ENCODE data around the gene ALDH3A1.

Gene ALDH3A1

DNA sequence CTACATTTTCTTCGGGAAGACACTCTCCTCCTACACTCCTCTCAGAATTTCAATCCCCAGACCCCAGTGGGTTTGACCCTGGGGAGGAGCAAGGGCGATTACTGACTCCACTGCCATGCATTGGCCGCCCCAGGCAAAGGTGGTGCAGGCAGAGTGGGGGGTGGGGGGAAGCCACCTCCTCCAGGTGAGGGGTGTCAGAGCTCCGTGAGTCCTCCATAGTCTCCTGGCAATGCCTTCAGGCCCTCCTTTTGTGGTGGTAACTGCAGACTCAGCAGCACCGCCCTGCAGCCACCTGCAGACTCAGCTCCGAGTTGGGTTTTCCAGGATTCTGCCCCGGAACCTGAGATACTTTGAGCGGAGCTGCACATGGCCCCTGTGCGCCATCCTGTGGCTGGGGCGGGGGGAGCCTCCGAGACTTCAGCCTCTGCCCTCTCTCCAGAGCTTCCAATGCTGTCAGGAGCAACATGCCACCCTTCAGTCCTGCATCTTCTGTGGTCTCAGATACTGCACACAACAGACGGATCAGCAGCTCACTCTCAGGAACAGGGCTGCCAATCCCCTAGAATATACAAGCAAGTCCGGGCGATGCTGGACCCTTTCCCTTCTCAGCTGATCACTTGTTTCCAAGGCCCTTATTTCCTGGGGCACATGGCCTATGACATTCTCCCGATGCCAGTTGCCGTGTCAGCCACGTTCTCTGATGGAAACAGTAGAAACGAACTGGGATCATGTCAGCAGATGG is 29.3 kb downstream of the ALDH3A1 start:
- no peak for DNase-seq

DNA sequence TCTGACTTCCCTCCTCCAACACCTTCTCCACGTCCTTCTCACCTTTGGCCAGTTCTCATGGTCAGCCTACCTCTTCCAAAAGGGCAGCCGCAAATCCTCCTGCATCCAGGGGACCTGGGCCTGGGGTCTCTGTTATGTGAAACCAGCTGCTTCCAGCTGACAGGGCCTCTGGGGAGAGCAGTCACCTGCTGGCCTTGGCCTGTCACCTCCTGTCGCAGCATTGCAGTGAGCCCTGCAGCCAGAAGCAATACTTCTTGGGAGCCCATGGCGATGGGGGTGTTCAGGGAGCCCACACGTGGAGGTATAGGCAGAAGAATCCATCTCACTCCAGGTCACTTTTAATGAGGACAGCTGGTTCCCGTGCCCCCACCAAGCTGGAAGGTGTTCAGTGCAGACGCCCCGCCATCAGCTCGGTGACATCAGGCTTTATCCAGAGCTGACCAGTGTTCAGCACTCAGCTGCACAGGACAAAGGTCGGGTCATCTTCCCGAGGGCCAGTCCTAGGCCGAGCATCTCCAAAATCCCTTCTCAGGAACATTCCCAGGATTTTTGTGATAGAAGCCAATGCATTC is 30.0 kb downstream of the ALDH3A1 start:
- DNase-seq: no peak

DNA sequence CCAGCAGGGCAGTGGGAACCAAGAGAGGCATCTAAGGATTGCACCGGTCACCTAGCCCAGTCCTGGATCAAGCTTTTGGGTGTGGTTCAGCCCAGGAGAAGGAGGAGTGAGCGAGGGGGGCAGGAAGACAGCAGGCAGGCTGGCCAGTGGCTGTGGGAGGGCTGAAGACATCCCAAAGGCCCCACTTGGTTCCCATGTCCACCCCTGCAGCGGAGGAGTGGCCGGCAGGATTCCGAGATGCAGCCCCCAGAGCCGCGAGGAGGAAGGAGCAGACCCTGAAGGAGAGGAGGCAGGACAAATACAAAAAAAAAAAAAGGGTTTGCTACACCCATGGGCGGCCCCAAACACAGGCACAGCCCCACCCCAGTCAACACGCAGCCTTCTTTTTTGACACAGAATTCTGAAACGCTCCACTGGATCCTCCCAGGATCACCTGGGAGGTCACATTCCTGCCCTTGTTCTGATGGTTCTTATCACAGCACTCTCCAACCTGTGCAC is 30.6 kb downstream of the ALDH3A1 start:
- no peak for DNase-seq

DNA sequence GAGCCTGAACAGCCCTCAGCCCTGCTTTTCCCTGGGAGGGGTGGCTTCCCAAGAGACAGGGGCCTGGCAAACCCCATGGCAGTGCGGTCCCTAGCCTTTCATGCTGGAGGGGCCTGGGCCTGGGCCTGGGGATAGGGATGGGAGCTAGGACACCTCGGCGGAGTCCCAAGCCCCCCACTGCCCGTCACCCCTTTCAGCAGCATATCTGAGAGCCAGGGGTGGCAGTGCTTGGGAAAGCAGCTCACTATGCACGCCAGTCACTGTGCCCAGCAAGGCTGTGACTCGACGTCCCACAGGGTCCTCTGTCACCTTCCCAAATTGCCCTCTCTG is 31.1 kb downstream of the ALDH3A1 start:
- no peak for DNase-seq

DNA sequence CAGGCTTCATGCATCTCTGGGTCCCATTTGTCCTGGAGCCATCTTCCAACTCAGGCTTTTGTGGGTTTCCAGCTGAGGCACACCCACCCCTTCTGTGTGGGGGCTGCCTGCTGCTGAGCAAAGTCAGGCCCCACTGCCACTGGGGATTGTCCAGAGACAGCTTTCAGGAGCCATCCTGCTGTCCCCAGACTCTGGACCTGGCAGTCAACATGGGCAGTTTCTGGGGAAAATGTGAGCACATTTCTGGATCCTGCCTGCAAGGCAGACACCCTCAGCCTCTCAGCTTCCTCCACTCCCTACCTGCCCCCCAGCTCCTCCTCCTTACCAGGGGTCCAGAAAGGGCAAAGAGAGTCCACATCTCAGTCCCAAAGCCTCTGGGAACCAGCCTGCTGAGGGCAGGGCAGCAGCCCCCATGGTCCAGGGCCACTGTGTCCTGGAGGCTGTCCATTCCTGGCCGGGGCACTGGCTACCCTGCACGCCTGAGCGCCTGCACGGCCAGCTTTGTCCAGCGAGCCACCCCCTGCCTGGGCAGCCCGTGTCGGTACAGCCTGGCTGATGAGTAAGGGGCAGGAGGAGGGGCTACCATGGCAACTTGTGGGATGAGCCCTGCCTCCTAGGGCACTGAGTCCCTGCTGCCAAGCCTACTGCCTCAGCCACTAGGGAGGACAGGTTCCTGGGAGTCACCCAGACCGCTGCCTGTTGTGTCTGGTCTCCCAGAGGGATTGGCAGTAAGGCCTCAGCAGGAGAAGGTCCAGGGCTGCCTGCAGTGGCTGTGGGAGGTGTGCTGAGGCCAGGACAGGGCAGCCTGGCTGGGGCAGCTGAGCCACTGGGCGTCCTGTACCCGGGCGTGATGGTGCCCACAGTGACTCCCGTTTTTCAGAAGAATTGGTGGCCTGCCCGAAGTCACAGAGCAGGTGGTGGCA is 31.7 kb downstream of the ALDH3A1 start, which contains the start of gene SLC47A2:
Gene SLC47A2, minus strand, starts transcription at position 477 of the 923 bp plus-strand sequence. Its CDS starts 29 bp downstream, at position 448.
- DNase-seq: no peak

DNA sequence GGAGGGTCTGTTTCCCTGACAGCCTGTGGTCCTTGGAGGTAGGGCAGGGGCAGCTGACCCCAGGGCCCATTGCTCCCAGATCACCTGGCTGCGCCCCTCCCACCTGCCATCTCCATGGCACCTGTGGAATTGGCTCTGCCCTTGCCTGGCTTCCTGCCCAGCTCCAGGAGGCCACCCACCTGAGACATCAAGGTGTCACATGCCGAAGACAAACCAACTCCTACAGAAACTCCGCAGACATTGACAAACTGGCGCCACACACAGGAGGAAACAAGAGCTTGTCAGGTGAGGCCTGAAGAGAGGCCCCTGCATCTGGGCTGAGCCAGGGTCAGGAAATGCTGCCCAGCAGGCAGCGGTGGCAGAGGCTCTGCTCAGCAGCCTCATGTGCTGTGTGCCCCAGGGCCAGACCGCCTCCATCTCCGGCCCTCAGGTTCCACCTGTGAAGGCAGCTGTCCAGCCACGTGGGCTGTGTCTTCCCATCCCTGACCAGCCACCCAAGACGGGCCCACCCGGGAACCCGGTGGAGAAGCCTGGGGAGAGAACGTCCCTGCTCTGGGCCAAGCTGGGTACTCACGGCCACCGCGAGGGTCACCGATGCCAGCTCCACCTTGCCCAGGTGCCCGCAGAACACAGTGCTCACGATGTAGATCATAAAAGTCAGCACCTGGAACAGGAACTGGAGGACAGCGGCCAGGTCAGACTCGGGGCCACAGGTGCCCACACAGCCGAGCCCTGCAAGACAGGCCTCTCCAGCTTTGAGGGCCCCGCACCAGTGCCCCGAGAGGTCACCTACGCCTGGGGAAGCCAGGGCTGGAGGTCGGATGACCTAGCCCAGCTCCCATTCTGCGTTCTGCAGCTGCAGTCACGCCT is 33.3 kb downstream of the ALDH3A1 start:
- no peak for DNase-seq

DNA sequence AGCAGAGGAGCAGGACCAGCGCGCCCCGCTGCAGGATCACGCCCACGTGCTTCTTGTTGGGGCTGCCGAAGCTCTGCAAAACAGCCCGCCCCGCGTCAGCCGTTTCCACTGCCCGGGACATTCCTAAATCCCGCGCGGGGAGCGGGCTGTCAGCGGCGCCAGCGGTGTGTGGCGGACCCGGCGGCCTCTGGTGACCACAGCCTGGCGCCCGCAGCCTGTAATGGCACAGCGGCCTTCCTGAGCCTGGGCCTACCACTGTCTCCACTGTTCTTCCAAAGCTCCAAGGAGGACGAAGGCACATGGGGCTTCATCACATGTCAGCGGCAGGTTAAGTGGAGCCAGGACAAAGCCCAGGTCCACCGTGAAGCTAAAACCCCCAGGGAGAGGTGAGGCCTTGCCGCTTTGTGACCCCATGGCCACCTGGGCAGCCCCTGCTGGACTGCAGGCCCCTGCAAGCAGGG is 34.2 kb downstream of the ALDH3A1 start:
- DNase-seq: no peak

DNA sequence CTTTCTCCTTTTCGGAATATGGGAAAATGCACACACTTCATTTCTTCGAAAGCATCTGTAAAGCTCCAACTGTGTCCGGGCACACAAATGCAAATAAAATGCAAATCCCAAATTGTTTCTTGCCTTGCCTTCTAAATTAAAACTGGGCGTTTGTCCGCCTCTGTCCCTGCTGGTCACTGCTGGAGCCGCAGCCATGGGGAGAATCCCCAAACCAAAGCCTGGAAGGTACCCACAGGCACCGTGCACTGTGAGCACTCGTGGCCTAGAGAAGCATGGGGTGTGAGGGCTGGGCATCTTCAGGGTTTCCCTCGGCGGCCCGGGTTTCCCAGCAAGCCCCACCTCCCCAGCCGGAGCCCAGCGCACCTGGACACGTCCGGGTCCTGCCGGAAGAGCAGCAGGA is 34.6 kb downstream of the ALDH3A1 start:
- no peak for DNase-seq

DNA sequence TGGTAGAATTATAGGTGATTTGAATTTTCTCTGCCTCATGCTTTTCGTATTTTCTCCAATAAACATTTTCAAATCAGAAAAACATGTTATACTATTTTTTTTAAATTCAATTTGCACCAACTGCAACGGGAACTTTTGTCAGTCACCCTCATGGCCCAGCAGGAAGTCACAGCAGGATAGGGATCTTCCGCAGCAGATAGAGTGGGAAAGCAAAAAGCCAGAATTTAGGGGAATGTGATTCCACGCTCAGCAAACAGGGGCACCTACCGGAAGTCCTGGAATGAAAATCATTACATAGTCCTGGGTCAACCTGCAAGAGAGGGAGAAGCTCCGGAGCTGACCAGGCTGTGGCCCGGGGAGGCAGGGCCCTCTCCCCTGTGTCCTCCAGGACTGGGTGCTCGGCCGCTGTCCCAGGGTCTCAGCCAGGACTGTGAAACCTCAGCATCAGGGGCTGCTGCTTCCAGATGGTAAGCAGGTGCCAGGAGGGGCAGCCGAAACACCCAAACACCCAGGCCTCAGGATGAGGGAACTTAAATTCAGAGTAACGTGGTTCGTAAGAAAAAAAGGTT is 35.6 kb downstream of the ALDH3A1 start:
- DNase-seq: no peak

DNA sequence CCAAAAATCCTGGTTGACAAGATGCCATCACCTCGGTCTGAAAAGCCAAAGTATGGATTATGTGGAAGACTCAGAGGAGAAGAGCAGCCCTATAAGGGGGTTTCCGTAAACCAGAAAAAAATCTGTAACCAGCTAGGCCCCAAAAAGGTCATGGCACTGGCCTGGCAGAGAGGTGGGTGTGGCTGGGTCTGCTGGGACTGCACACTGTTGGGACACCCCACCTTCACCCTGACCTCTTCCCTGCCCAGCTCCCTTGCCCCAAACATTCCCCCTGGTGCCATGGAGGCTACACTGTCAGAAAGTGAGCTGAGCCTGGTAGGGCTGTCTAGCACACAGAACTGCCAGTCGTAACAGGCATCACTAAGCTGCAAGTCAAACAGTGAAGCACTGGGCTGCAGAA is 38.3 kb downstream of the ALDH3A1 start:
- DNase-seq: no peak

DNA sequence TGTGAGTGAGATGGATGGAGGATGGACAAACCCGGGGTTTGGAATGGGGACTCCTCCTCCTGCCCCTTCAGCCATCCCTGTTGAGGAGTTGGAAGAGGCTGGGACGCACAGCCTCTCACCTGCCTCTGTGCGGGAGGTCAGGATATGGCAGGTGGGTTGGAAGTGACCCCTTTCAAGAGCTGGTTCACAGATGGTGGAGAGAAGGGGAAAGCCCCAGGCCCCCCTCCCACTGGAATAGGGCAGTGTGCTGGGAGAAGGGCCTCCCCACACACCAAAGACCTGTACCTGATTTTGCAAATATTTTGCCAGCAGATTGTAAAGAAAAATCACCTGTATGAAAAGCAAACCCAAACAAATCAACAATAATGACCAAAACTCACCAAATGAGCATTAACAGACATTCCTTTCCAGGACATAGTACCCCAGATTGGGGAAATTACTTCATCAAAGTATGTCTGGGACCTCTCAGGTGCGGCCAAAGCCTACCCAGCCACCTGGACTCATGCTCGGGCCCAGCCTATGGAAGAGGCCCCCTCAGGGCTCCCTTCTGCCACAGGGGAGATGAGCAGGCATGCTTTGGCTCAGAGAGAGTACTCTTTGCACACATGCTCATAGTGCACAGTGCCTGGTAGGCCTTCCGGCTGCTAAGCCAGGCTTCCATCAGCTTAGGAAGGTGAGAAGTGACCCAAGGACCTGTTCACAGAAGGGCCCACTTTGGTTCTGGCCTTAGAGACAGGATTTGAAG is 39.5 kb downstream of the ALDH3A1 start:
- no peak for DNase-seq

DNA sequence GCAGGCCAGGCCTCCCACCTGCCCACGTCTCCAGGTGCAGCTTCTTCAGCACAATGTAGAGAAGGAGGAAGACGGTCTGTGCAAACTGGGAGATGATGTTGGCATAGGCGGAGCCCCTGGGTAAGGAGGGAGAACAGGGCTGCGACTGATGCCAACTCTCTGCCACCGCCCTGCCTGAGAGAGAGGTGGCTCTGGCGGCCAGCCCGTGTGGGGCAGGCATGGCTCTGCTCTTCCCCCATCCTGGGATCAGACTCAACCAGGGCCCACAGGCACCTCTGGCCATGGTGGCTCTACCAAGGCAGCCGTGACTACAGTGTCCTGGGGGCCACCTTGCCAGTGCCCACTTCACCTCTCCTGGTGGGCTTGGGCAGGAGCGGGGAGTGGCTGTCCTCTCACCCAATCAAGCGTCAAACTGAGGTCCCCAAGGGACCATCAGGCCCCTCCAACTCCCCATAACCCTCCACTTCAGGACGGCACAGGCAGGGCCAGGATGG is 40.3 kb downstream of the ALDH3A1 start:
- no peak for DNase-seq

DNA sequence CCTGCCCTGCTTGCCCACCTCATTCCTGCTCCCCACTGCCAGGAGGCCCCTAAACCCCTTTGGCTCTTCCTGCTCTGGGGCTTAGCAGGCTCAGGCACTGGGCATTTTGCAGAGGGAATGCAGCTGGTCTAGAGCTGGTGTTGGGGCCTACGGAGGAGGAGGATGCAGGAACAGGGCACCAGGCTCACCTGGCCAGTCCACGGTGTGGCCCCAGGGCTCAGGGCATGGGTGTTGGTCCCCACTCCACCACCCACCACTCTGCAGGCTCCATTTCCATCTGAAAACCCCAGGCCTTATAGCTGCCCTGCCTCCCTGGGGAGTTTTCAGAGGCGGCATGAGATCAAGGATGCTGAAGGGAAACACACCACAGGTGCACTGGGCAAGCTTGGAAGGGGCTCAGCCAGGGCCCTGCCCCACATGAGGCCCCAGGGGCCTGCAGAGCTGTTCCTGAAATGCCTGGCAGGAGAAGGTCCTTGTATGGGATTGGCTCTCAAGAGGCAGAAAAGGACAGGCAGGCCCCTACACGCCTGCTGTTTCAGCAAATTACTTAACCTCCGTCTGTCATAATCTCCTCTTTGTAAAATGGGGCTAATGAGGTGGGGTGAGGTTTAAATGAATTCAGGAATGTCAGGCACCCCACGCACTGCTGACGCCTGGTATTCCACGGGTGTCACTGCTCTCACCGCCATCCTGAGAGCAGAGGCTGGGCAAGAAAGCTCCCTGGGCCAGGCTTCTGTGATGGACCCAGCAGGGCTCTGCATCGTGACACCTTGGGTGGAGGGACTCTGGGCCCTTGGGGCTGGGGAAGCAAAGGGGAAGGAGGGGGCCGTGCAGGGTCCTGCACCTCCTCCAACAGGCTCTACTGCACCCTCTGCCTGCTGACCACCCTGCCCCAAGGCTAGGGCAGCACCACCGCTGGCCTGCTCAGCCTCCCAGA is 41.0 kb downstream of the ALDH3A1 start:
- DNase-seq: peak in 1 of 2 experiments; percentile 24

DNA sequence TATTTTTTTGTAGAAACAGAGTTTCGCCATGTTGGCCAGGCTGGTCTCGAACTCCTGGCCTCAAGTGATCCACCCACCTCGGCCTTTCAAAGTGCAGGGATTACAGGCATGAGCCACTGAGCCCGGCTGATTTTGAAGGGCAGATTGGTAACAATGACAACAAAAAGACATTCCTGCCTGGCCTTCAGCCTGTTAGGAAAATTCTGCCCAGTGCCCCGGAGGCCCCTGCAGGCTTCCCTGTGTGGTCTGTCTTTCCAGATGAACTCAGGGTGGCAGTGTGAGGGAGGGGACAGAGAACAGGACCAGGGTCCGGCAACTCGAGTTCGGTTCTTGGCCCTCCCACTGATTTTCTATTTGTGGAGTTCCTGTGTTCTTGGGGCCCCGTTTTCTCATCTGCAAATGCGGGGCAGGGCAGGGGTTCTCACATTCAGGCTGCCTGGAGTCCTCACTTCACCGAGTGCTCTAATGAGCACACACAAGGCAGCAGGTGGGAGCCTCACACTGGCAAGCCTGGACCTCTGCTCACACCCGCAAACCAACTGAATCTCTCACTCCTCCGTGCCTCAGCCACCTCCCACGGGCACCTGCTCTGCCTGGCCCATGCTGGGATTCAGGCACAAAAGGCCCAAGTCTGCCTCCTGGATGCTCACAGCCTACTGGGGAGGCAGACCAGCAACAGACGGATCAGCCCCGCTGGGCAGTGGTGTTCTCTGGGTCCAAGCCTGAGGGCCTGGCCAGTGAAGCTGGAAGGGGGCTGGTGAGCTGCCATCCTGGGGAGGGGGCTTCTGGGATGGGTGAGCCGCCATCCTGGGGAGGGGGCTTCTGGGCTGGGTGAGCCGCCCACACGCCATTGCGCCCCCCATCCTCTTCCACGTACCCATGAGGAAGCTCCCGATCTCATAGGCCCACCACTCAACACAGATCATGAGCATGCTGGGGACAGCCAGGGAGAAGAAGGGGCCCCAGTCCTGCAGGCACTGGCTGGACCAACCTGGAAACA is 42.0 kb downstream of the ALDH3A1 start:
- no peak for DNase-seq

DNA sequence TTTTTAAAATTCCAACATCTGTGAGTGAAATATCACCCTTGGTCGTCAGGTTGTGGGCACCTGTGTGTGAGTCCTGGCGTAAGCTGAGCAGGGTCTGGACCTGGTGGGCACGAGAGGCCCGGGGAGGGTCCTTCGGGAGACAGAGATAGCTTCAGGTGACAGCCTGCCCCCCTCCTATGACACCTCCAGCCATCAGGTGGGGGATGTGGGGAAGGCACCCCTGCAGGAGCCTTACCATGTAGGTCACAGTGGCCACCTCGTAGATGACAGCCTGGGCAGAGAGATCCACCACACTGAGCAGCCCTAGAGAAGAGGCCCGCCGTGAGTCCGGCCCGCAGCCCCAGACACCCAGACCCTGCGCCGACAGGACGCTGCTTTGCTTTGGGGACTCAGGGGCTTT is 42.9 kb downstream of the ALDH3A1 start:
- no peak for DNase-seq

DNA sequence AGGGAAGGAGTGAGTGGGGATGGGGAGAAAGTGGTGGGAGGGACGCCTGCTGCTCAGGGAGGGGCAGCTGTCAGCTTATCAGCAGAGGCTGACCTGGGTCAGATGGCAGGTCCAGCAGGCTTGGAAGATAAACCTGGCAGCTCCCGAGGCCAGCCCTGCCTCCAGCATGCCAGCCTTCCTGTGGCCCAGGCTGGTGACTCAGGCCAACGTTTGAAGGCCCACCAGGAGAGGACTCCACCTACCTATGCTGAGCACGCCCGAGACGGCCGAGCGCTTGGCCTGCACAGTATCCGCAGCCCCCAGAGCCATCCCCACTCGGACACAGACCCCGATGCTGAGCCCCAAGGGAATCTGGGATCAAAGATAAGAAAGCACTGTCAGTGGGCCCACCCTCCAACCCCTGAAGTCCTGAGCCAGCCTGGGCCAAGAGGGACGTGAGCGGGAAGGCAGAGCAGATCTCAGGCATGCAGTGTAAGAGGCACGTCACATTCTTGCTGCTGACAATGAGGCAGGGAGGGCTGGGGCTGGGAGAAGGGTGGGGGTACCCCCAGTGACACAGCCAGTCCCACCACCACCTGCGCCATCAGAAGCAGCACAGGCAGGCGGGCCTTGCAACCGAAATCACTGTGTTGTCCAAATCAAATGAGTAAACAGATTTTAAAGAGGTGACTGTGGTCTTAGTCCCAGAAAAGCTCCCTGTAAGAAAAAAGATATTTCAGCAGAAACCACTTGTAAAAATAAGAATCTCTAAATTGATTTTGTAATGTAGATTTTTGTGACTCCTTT is 44.1 kb downstream of the ALDH3A1 start:
- DNase-seq: no peak

DNA sequence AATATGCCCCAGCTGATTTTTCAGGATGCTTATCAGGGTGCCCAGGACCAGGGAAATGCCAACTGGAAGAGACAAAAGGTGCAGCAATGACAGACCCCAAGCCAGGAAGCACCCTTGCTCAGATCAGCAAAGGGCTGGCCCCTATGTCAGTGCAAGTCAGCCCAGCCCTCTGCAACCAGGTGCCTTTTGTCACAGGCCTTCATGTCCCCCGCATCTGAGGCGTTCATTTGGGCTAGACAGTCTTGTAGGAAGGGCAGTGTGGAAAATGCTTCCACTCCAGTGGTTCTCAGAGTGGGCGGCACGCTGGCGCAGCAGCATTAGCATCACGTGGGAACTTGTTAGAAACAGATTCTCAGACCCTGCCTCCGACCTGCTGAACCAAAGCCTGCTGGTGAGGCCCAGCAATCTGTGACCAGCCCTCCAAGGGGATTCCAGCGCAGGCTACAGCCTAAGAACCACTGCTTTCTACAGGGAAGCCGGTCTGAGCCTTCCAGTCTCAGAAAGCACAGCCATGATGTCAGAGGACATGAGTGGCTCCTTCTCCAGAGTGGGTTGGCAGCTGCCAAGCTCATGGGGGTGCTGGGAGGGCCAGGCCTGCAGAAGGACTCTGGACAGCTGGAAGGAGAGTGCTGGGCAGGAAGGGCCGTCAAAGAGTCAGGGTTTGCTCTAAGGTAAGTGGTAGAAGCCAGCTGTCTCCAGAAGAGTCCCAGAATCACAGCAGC is 44.8 kb downstream of the ALDH3A1 start:
- no peak for DNase-seq
